Duodenal mucosa (tissue), 2 donors: ENCODE data around the gene MAFB.

ENCODE experiments used
- H3K27ac ChIP-seq: one replicate; pipeline ENCODE4 v1.7.0; 2013; ENCODE audit warnings: low read depth, low read length
- H3K27me3 ChIP-seq, 2 donors: one replicate each; pipeline ENCODE4 v1.7.0; 2013; ENCODE audit warnings: low read length in 2 of 2, control low read depth in 1 of 2; ENCODE audit not compliant: insufficient read depth in 2 of 2, control insufficient read depth in 1 of 2
- H3K36me3 ChIP-seq, 2 donors: one replicate each; pipeline ENCODE4 v1.7.0; 2013; ENCODE audit warnings: low read length in 2 of 2, control low read depth in 1 of 2; ENCODE audit not compliant: insufficient read depth in 2 of 2, control insufficient read depth in 1 of 2
- H3K4me1 ChIP-seq, 2 donors: one replicate each; pipeline ENCODE4 v1.7.0; 2013; ENCODE audit warnings: low read length in 2 of 2, control low read depth in 1 of 2; ENCODE audit not compliant: insufficient read depth in 2 of 2, control insufficient read depth in 1 of 2
- H3K4me3 ChIP-seq, 2 donors: one replicate each; pipeline ENCODE4 v1.7.0; 2013; ENCODE audit warnings: low read length in 2 of 2, low read depth in 1 of 2
- H3K9ac ChIP-seq, 2 donors: one replicate each; pipeline ENCODE4 v1.7.0; 2013; ENCODE audit warnings: low read length in 2 of 2, low read depth in 1 of 2
- H3K9me3 ChIP-seq, 2 donors: one replicate each; pipeline ENCODE4 v1.7.0; 2013; ENCODE audit warnings: low read length in 2 of 2, control low read depth in 1 of 2; ENCODE audit not compliant: control insufficient read depth in 1 of 2

Gene MAFB

GRCh38 chr20:40663304-40663790, 25.7 kb downstream of the MAFB start:
- Histone ChIP-seq H3K4me1 (no peaks in the 10 kb centered on the region), H3K4me3 (no peak overlapping the region), H3K36me3 (no peaks in the 10 kb centered on the region), H3K27ac (no peak overlapping the region), H3K9me3 (no peaks in the 10 kb centered on the region), H3K27me3 (peaks cover 0 to 5% of the 10 kb centered on the region in 2 donors), H3K9ac (no peak overlapping the region)

GRCh38 chr20:40659567-40659966, 29.5 kb downstream of the MAFB start:
- no peak overlapping the region for H3K4me3 ChIP-seq
- H3K27me3 ChIP-seq = peaks cover 0 to 6% of the 10 kb centered on the region in 2 donors
- H3K36me3 ChIP-seq = no peaks in the 10 kb centered on the region
- H3K9ac ChIP-seq = no peak overlapping the region
- no peaks in the 10 kb centered on the region for H3K4me1 ChIP-seq
- H3K27ac ChIP-seq = no peak overlapping the region
- no peaks in the 10 kb centered on the region for H3K9me3 ChIP-seq

DNA sequence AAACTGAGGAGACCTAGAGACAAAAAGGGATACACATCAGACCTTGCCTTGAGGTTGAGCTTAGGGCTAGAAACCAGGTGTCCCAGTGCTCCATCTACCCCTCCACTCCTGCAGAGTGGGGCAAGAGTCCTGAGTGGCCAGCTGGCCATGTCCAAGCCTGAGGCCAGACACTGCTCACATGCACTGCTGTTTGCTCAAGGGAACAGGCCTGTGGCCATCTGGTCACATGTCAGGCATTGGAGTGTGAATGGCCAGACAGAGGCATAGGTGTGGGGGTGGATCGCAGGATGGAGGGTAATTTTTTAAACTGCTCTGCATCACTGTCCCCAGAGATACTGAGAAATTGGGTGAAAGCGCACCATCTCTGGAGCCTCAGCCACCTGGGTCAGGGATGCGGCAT, 30.5 kb downstream of the MAFB start:
- H3K9me3 ChIP-seq = no peaks in the 10 kb centered on the region
- no peak overlapping the region for H3K9ac ChIP-seq
- peaks cover 0 to 6% of the 10 kb centered on the region in 2 donors for H3K27me3 ChIP-seq
- H3K27ac ChIP-seq = no peak overlapping the region
- no peaks in the 10 kb centered on the region for H3K4me1 ChIP-seq
- H3K4me3 ChIP-seq = no peak overlapping the region
- no peaks in the 10 kb centered on the region for H3K36me3 ChIP-seq

DNA sequence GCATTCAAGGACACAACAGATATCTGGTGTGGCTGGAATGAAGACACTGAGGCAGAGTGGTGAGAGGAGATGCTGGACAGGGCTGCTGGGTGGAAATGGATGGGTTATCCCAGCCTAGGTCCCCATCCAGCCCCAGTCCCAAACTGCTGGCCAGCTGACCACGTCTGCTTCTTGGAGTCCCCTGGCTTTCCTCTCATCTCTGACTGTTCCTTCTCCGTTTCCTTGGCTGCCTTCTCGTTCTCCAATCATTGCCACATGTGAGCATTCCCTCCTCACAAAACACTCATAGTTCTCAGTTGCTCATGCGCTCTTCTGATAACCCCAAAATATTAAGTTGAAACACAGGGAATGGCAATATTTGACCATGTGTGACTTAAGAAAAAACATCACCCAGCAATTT, 31.5 kb downstream of the MAFB start:
- H3K9ac ChIP-seq = no peak overlapping the region
- no peaks in the 10 kb centered on the region for H3K9me3 ChIP-seq
- no peak overlapping the region for H3K4me3 ChIP-seq
- H3K4me1 ChIP-seq = no peaks in the 10 kb centered on the region
- H3K27me3 ChIP-seq = peaks cover 0 to 6% of the 10 kb centered on the region in 2 donors
- no peaks in the 10 kb centered on the region for H3K36me3 ChIP-seq
- H3K27ac ChIP-seq = no peak overlapping the region

GRCh38 chr20:40655451-40655850, 33.6 kb downstream of the MAFB start:
- Histone ChIP-seq H3K27ac (no peak overlapping the region), H3K4me3 (no peak overlapping the region), H3K27me3 (peaks cover 0 to 6% of the 10 kb centered on the region in 2 donors), H3K9ac (no peak overlapping the region), H3K4me1 (no peaks in the 10 kb centered on the region), H3K36me3 (no peaks in the 10 kb centered on the region), H3K9me3 (no peaks in the 10 kb centered on the region)

GRCh38 chr20:40654876-40655275, 34.2 kb downstream of the MAFB start:
- Histone ChIP-seq H3K9ac (no peak overlapping the region), H3K27ac (no peak overlapping the region), H3K27me3 (peaks cover 0 to 6% of the 10 kb centered on the region in 2 donors), H3K4me3 (no peak overlapping the region), H3K4me1 (no peaks in the 10 kb centered on the region), H3K36me3 (no peaks in the 10 kb centered on the region), H3K9me3 (no peaks in the 10 kb centered on the region)

GRCh38 chr20:40652441-40652987, 36.5 kb downstream of the MAFB start:
- Histone ChIP-seq H3K27ac (no peak overlapping the region), H3K36me3 (no peaks in the 10 kb centered on the region), H3K4me3 (no peak overlapping the region), H3K27me3 (no peaks in the 10 kb centered on the region), H3K9ac (no peak overlapping the region), H3K4me1 (no peaks in the 10 kb centered on the region), H3K9me3 (no peaks in the 10 kb centered on the region)

- no peak overlapping the region for H3K4me3 ChIP-seq
- H3K27ac ChIP-seq = no peak overlapping the region
- no peaks in the 10 kb centered on the region for H3K4me1 ChIP-seq
- H3K9me3 ChIP-seq = no peaks in the 10 kb centered on the region
- H3K27me3 ChIP-seq = no peaks in the 10 kb centered on the region
- H3K36me3 ChIP-seq = no peaks in the 10 kb centered on the region
- no peak overlapping the region for H3K9ac ChIP-seq
Observed at GRCh38 chr20:40651151-40651550, 37.9 kb downstream of the MAFB start.

DNA sequence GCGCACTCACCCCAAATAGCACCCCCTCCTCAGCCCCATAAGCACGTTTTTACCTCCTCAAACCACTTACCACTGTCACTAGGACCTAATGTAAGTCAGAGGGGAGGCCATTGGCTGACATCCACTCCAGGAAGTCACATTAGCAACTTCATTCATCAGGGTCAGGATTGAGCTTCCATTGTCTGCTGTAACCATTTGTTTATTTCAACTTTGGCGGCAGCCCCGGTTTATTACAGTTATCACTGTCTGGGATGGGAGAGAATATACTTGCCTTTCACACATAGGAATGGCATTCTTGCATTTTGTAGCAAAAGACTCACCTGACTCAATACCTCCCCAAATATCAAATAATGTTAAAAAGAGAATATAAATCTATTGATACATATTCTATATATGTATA, 38.3 kb downstream of the MAFB start:
- Histone ChIP-seq H3K36me3 (no peaks in the 10 kb centered on the region), H3K9ac (no peak overlapping the region), H3K9me3 (no peaks in the 10 kb centered on the region), H3K27ac (no peak overlapping the region), H3K4me1 (no peaks in the 10 kb centered on the region), H3K4me3 (no peak overlapping the region), H3K27me3 (no peaks in the 10 kb centered on the region)

DNA sequence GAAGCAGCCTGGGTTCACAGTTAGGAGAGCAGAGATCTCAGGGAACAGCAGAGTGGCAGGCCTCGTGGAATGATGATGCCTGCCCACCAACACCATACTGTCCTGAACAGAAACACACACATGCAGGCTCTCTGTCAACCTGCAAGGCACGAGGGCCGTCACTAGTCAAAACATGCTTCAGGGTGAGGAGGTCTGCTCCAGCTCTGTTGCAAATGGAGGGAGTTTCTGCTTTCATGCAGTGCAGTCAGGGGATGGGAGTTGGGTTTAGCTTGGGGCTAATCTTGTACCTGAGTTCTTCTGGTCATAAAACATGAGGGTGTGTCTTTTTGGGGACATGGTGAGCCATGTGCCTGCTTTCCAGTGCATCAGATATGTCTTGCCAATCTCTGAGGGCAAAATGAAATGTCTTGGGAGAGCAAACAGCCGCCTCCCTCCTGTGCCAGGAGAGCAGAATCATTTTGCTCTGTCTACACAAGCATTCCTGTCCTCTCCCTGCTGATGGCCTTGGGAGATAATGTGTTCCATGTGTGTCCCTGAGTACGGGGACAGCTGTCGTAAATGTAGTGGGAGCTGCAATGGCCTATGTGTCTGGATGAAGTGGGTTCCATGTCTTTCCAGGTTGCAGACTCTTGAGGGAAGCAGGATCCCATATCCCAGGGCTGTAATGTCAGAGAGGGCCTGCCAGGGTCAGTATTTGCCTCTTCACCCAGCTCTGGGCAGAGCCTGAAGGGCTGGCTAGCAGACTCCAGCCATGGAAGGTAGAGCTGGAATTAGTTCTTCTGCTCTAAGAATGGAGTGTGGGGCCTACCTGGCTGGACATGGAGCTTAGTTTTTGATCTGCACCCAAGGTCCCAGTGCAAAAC, 40.6 kb downstream of the MAFB start:
- Histone ChIP-seq H3K27me3 (no peaks in the 10 kb centered on the region), H3K9ac (no peak overlapping the region), H3K4me3 (no peak overlapping the region), H3K27ac (no peak overlapping the region), H3K4me1 (no peaks in the 10 kb centered on the region), H3K9me3 (no peaks in the 10 kb centered on the region), H3K36me3 (no peaks in the 10 kb centered on the region)
